Smooth muscle cell (in vitro differentiated cells): ENCODE measurements around the gene C8A. TPM values are rescaled to one million over a fixed set of nuclear protein-coding genes. Genes with fewer than 3 reads are reported as not detected.

Experiments
- DNase-seq: peaks from one replicate; lab custom pipeline; 2025; ENCODE audit not compliant: unreplicated experiment; lab: John Stamatoyannopoulos, UW
- H2AFZ ChIP-seq: fragments of 200-600 bp; sonication (generic); 2 replicates; pipeline ENCODE4 v1.6.0; 2016; ENCODE audit warnings: antibody characterized with exemption, low read depth, mild to moderate bottlenecking
- H3F3A ChIP-seq: fragments of 200-600 bp; sonication (generic); 2 replicates; pipeline ENCODE4 v1.6.0; 2017; ENCODE audit warnings: antibody characterized with exemption, low read depth
- H3K27ac ChIP-seq: fragments of 200-600 bp; sonication (generic); 2 replicates; pipeline ENCODE4 v1.5.1; 2016; ENCODE audit warnings: low read depth, mild to moderate bottlenecking
- H3K27me3 ChIP-seq: fragments of 200-600 bp; sonication (generic); 2 replicates; pipeline ENCODE4 v1.6.1; 2016; ENCODE audit warnings: low read depth, mild to moderate bottlenecking
- H3K36me3 ChIP-seq: fragments of 200-600 bp; sonication (generic); 2 replicates; pipeline ENCODE4 v1.5.1; 2016; ENCODE audit warnings: low read depth
- H3K4me1 ChIP-seq: fragments of 200-600 bp; sonication (generic); 2 replicates; pipeline ENCODE4 v1.5.1; 2016; ENCODE audit warnings: low read depth
- H3K4me2 ChIP-seq: fragments of 200-600 bp; sonication (generic); 2 replicates; pipeline ENCODE4 v1.6.0; 2016; ENCODE audit warnings: mild to moderate bottlenecking
- H3K4me3 ChIP-seq: fragments of 200-600 bp; sonication (generic); 2 replicates; pipeline ENCODE4 v1.5.1; 2016; ENCODE audit warnings: mild to moderate bottlenecking
- H3K79me2 ChIP-seq: fragments of 200-600 bp; sonication (generic); 2 replicates; pipeline ENCODE4 v1.6.0; 2016; ENCODE audit warnings: low read depth, mild to moderate bottlenecking
- H3K9ac ChIP-seq: fragments of 200-600 bp; sonication (generic); 2 replicates; pipeline ENCODE4 v1.6.0; 2016; ENCODE audit warnings: low read depth
- H3K9me3 ChIP-seq: fragments of 200-600 bp; sonication (generic); replicated peaks from 2 replicates; pipeline ENCODE4 v1.5.1; 2016; ENCODE audit warnings: low read depth
- H4K20me1 ChIP-seq: fragments of 200-600 bp; sonication (generic); 2 replicates; pipeline ENCODE4 v1.6.0; 2016; ENCODE audit warnings: low read depth
- CTCF ChIP-seq: fragments of 200-600 bp; sonication (generic); IDR thresholded peaks from 2 replicates; pipeline ENCODE4 v1.5.1; 2017; ENCODE audit warnings: borderline replicate concordance, mild to moderate bottlenecking, antibody characterized with exemption; ENCODE audit not compliant: insufficient read depth, poor library complexity, severe bottlenecking
- WGBS: methylation state at CpG from one replicate; pipeline ENCODE4 v1.1.7; 2016; ENCODE audit warnings: low lambda C conversion rate; 5-methylcytosine and 5-hydroxymethylcytosine counted together
- polyA plus RNA-seq: library from polyadenylated mRNA; unstranded; fragments of >200 nt; fragmentation: Nextera tagmentation; extraction: Ambion mirVana; gene quantifications from 2 replicates; pipeline ENCODE4 v1.2.1, GENCODE V29; 2016
- total RNA-seq: library from RNA; depleted of rRNA; stranded (reverse); fragments of >200 nt; gene quantifications from 2 replicates; pipeline ENCODE4 v1.2.3, GENCODE V29; 2014

C8A gene
- total and polyA plus RNA-seq, 2 experiments from 2014 or later = not detected

DNA sequence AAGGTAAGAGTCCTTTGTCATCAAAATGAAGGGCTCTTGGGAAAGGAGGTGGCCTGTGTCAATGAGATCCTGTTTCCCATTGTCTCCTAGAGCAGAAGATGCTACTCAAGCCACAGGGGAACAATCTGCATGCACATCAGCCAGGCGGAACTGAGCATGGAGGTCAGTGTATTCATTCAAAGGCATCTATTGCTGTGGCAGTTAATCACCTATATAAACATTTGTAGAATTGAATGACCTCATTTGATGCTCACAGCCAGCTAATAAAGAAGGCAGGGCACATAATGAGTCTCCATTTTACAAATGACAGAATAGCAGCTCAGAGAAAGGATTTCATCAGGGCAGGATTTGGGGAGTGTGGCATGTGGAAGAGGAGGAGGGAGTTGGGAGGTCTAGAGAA, 29.7 kb upstream of the C8A start:
- no peak overlapping the region for H3K9ac ChIP-seq
- no peaks in the 10 kb centered on the region for H3K27me3 ChIP-seq
- no peaks in the 10 kb centered on the region for H4K20me1 ChIP-seq
- H2AFZ ChIP-seq = no peak overlapping the region
- no peak for DNase-seq
- H3F3A ChIP-seq = no peaks in the 10 kb centered on the region
- no peak for TF ChIP-seq CTCF
- peaks cover 6% of the 10 kb centered on the region for H3K4me1 ChIP-seq
- no peak overlapping the region for H3K27ac ChIP-seq
- H3K36me3 ChIP-seq = no peaks in the 10 kb centered on the region
- H3K79me2 ChIP-seq = no peaks in the 10 kb centered on the region
- H3K4me3 ChIP-seq = no peak overlapping the region
- 96% methylated on average over 1 of the region's 1 CpG for WGBS
- H3K9me3 ChIP-seq = no peaks in the 10 kb centered on the region
- no peak overlapping the region for H3K4me2 ChIP-seq

GRCh38 chr1:56825436-56825835, 29.2 kb upstream of the C8A start:
- H4K20me1 ChIP-seq = no peaks in the 10 kb centered on the region
- H3K9me3 ChIP-seq = no peaks in the 10 kb centered on the region
- H3K4me3 ChIP-seq = no peak overlapping the region
- no peaks in the 10 kb centered on the region for H3K36me3 ChIP-seq
- no peak overlapping the region for H2AFZ ChIP-seq
- no peak overlapping the region for H3K9ac ChIP-seq
- H3K27me3 ChIP-seq = no peaks in the 10 kb centered on the region
- 73% methylated on average over 4 of the region's 4 CpGs for WGBS
- H3K27ac ChIP-seq = no peak overlapping the region
- H3K4me2 ChIP-seq = no peak overlapping the region
- peaks cover under 1% of the 10 kb centered on the region for H3K4me1 ChIP-seq
- DNase-seq = no peak
- H3F3A ChIP-seq = no peaks in the 10 kb centered on the region
- no peaks in the 10 kb centered on the region for H3K79me2 ChIP-seq
- no peak for TF ChIP-seq CTCF

DNA sequence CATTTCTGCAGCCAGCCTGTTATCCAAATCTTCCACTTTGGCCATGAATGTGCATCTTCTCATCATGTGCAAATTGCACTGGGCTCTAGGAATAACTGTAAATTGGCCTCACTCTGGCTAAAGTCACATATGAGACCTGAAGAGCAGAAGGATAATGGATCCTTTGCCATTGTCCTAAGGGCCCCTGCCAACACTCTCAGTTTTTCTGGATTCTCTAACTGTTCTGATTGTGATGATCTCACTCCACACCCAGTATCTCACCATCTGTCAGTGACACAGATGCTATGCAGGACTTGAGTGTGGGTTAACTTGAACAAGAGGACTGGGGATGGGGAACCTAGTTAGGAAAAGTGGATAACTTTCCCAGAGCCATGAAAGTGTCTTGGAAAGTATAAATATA, 26.9 kb upstream of the C8A start:
- no peak for DNase-seq

More for the DNA sequence above, 26.9 kb upstream of the C8A start:
- no peaks in the 10 kb centered on the region for H3K36me3 ChIP-seq
- no peak overlapping the region for H3K4me3 ChIP-seq
- no peaks in the 10 kb centered on the region for H3K27me3 ChIP-seq
- no peaks in the 10 kb centered on the region for H3K9me3 ChIP-seq
- no peaks in the 10 kb centered on the region for H3F3A ChIP-seq
- H3K79me2 ChIP-seq = no peaks in the 10 kb centered on the region
- H3K4me1 ChIP-seq = no peaks in the 10 kb centered on the region
- H2AFZ ChIP-seq = no peak overlapping the region
- H3K27ac ChIP-seq = no peak overlapping the region
- no peak overlapping the region for H3K4me2 ChIP-seq
- no peak for TF ChIP-seq CTCF
- H3K9ac ChIP-seq = no peak overlapping the region
- no peaks in the 10 kb centered on the region for H4K20me1 ChIP-seq
